Heart right ventricle (tissue), 16 donors: ENCODE measurements around the gene JAKMIP1. TPM values are rescaled to one million over a fixed set of nuclear protein-coding genes. Genes with fewer than 3 reads are reported as not detected.
A peak's percentile ranks its signal among the peaks of the same experiment; 100 is the strongest.

ENCODE experiments used
- ATAC-seq, 8 donors: fragments of 200-7000 bp; cut with Tn5 transposase; one replicate each; pipeline ENCODE4 v1.9.1; 2020; ENCODE audit warnings: mild to moderate bottlenecking in 8 of 8, moderate library complexity in 8 of 8, moderate number of reproducible peaks in 1 of 8
- DNase-seq, 2 donors: peaks; one replicate each; pipeline ENCODE4 v3.0.0-alpha.2; 2020
- H3K27ac ChIP-seq, 10 donors: fragments of 200-600 bp; sonication (generic) in 2 of 10; one replicate each; pipeline versions ENCODE4 v1.5.0 to v1.8.0; 2020 to 2022; ENCODE audit warnings: mild to moderate bottlenecking in 3 of 10
- H3K27me3 ChIP-seq, 7 donors: fragments of 200-600 bp; one replicate each; pipeline ENCODE4 v1.8.0; 2021 to 2022; ENCODE audit warnings: mild to moderate bottlenecking in 2 of 7
- H3K36me3 ChIP-seq, 9 donors: fragments of 200-600 bp; sonication (generic) in 1 of 9; one replicate each; pipeline versions ENCODE4 v1.5.0 to v1.8.0; 2020 to 2022; ENCODE audit warnings: mild to moderate bottlenecking in 2 of 9
- H3K4me1 ChIP-seq, 9 donors: fragments of 200-600 bp; sonication (generic) in 1 of 9; one replicate each; pipeline versions ENCODE4 v1.5.0 to v1.8.0; 2020 to 2022; ENCODE audit warnings: mild to moderate bottlenecking in 4 of 9
- H3K4me3 ChIP-seq, 10 donors: fragments of 200-600 bp; sonication (generic) in 2 of 10; one replicate each; pipeline versions ENCODE4 v1.5.0 to v1.8.0; 2020 to 2022; ENCODE audit warnings: mild to moderate bottlenecking in 7 of 10, moderate library complexity in 2 of 10
- H3K9me3 ChIP-seq, 11 donors: fragments of 200-600 bp in 10 of 11; sonication (generic) in 2 of 11; one replicate each; pipeline versions ENCODE4 v1.5.0 to v1.8.0; 2013 to 2022; ENCODE audit warnings: mild to moderate bottlenecking in 2 of 11, control low read depth in 1 of 11, moderate library complexity in 1 of 11
- whole genome bisulfite sequencing, 2 donors: extraction: QIAGEN DNeasy Blood & Tissue Kit; methylation state at CpG; one replicate each; pipeline ENCODE4 v1.1.7; 2013; ENCODE audit warnings: inconsistent platforms in 1 of 2; 5-methylcytosine and 5-hydroxymethylcytosine counted together
- intact Hi-C, 10 donors: fragments of 100-400 bp; cut with DNase I; formaldehyde crosslinking; loops; one replicate each; pipeline versions ENCODE4 v1.11.1 to v1.14.2; 2022
- polyA plus RNA-seq, 2 donors: library from polyadenylated mRNA; stranded (reverse); fragments of 200-250 nt; gene quantifications; one replicate each; pipeline ENCODE4 v1.2.3, GENCODE V29; 2013
- total RNA-seq, 10 donors: library from RNA; stranded (reverse); fragmentation: NEBNext Ultra II Directional in 3 of 10; extraction: Animal tissue kit (Norgen Biotek cat#: 25700) in 3 of 10; gene quantifications; one replicate each; pipeline versions ENCODE4 v1.2.1 to v1.2.4, GENCODE V29; 2021 to 2023
- TF ChIP-seq, protein P1 (sequence below), 9 donors: fragments of 200-600 bp; sonication (generic) in 2 of 9; IDR thresholded peaks; one replicate each; pipeline versions ENCODE4 v1.5.0 to v1.8.0; 2021 to 2022; ENCODE audit warnings: antibody characterized with exemption in 9 of 9, mild to moderate bottlenecking in 5 of 9, moderate library complexity in 1 of 9
- donor health status: Arrhythmogenic right ventricular cardiomyopathy.
- donor health status: ischemic (EF 13 %, LVEDD 7.1; RV severe dilation, severe dysfunction).
- donor health status: healthy with polysubstance abuse.
- donor health status: DM: no; HTN: yes; CAD: no.
- donor health status: DM: no; HTN: no; CAD: no.
- donor health status: ischemic (EF 25% LVEDD 6.9; RV normal size, moderate dysfunction).
- donor health status: ischemic (EF 25% LVEDD 5.7; RV mildly dilated, moderate dysfunction).
- donor health status: healthy.
- donor health status: DM: yes; HTN: yes; CAD: no.
- donor health status: Ischemic cardiomyopathy.
- donor health status: ischemic (EF 35%, LVEDD 5.7; RV mildly dilated, moderate dysfunction).
- donor health status: nonischemic (EF 11% LVEDD 7.7; RV severe dilation, severe dysfunction).
- donor health status: DM: yes; HTN: yes; CAD: no.
- donor health status: PGD.
- donor health status: ischemic (EF 29% LVEDD 5.4; RV normal size, mild dysfunction).
- donor health status: nonischemic (EF 23%, LVEDD 6.1; RV moderate dilation, normal function).

The JAKMIP1 gene
- total and polyA plus RNA-seq, 12 donors, result 0.04 to 0.76 (median 0.14) TPM; not detected in 8

DNA sequence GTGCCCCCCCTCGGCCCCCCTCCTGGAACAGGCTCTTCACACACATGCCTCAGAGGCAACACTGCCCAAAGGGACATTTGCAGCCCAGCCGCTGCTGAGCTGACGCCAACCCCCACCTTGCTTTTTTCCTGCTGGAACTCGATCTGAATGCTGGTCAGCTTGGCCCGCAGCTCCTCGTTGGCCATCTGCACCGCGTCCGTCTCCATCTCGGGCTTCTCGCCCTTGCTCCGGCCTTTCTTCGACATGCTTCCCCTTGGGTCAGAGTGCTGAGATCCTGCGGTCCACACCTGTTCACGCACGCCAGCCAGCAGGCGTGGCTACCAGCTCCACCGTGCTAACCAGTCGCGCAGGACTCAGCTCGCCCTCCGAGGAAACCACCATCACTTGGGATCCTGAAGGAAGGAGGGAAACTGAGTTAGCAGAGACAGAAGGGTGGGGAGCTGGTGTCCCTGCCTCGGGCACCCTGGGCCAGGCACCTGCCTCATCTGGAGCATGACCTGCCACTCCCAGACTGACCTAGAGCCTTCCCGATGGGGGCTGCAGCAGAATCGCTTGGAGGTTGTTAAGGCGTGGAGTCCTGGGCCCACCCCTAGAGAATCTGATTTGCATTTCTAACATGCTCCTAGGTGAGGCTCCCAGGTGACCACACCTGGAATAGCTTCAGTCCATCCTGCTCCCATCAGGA is 87.6 kb downstream of the JAKMIP1 start:
- Histone ChIP-seq H3K4me3 (no peak overlapping the region), H3K27me3 (peaks cover 0 to 79% (median 51%) of the 10 kb centered on the region in 7 donors), H3K27ac (no peak overlapping the region), H3K4me1 (no peaks in the 10 kb centered on the region), H3K9me3 (no peaks in the 10 kb centered on the region), H3K36me3 (no peaks in the 10 kb centered on the region)
- DNase-seq (no peak), ATAC-seq (no peak)
- 74 to 77% methylated on average over 26 of the region's 26 CpGs for WGBS, 2 donors
- TF ChIP-seq, protein P1, sequence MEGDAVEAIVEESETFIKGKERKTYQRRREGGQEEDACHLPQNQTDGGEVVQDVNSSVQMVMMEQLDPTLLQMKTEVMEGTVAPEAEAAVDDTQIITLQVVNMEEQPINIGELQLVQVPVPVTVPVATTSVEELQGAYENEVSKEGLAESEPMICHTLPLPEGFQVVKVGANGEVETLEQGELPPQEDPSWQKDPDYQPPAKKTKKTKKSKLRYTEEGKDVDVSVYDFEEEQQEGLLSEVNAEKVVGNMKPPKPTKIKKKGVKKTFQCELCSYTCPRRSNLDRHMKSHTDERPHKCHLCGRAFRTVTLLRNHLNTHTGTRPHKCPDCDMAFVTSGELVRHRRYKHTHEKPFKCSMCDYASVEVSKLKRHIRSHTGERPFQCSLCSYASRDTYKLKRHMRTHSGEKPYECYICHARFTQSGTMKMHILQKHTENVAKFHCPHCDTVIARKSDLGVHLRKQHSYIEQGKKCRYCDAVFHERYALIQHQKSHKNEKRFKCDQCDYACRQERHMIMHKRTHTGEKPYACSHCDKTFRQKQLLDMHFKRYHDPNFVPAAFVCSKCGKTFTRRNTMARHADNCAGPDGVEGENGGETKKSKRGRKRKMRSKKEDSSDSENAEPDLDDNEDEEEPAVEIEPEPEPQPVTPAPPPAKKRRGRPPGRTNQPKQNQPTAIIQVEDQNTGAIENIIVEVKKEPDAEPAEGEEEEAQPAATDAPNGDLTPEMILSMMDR (IDR thresholded peaks at IDR 0.05), result no peak
- intact Hi-C loops, result loop anchor here in 1 of 10 donors (5.0 kb wide), 1 partner anchor 50 kb away; no protein-coding TSS in a partner anchor

DNA sequence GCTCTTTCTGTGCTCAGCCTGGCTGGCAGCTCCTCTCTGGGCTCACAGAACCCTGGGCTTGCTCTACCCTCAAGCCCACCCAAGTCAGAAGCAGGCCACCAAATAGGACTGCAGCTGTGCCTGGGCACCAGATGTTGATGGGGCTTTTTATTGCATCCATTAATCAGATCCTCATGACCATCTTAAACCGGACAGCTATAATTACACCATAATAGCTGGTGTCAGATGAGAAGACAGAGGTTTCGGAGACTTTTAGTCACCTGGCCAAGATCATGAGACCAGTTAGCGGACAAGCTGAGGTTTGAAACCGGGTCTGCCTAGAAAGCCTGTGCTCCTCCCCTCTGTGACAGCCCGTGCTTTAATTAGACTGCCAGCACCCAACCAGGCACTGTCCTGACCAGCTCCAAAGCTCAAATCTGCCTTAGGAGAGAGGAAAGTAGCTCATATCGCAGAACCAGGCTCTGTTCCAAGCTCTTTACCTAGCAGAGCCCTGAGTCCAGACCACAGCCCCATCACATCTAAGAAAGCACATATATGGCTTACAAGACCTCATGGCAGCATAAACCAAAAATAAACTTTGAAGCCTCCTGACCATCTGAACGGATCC is 88.9 kb downstream of the JAKMIP1 start:
- ATAC-seq, result no peak

DNA sequence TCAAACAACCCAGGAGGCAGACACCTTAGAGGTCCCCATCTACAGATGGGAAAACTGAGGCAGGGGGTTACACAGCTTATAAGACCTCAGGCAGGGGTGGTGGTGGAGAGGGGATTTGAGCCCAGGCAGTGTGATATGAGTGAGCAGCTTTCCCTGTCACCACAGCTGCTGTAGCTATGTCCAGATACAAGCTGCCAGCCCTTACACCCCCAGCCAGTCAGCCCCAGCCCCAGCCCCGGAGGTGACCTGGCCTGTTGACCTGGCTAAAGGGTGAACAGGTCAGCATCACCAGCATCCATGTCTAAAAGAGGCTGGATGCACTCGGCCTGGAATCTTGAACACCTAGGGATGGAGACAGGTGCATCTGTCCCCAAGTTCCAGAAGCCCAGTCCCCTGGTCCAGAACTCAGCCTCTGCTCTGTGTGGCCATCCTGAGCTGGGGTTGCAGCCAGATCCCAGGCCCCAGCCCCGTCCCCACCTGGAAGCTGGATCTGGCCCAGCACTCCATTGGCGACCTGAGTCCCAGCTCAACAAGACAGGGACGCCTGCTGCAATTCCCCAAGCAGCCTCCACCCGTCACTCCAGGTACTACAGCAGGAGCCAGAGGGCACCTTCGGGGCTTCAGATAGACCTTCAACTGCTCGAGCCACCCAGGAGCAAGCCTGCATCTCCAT is 89.5 kb downstream of the JAKMIP1 start:
- Histone ChIP-seq H3K4me1 (no peaks in the 10 kb centered on the region), H3K27ac (no peak overlapping the region), H3K27me3 (peaks cover 0 to 83% (median 43%) of the 10 kb centered on the region in 7 donors), H3K9me3 (no peaks in the 10 kb centered on the region), H3K4me3 (no peak overlapping the region), H3K36me3 (no peaks in the 10 kb centered on the region)
- DNase-seq, result no peak
- no peak for ATAC-seq
- WGBS, 2 donors, result 69 to 83% methylated on average over 8 of the region's 8 CpGs
- intact Hi-C loops, result loop anchor here in 1 of 10 donors (5.0 kb wide), 1 partner anchor 49 kb away; no protein-coding TSS in a partner anchor
- TF ChIP-seq, protein P1 (IDR thresholded peaks at IDR 0.05), result no peak

More for the DNA sequence above, 88.9 kb downstream of the JAKMIP1 start:
- no peak overlapping the region for H3K27ac ChIP-seq
- H3K4me3 ChIP-seq, result no peak overlapping the region
- TF ChIP-seq, protein P1 (IDR thresholded peaks at IDR 0.05), result no peak
- peaks cover 0 to 82% (median 47%) of the 10 kb centered on the region in 7 donors for H3K27me3 ChIP-seq
- intact Hi-C loops, result loop anchor here in 1 of 10 donors (5.0 kb wide), 1 partner anchor 49 kb away; no protein-coding TSS in a partner anchor
- no peaks in the 10 kb centered on the region for H3K9me3 ChIP-seq
- whole genome bisulfite sequencing, 2 donors, result 48 to 58% methylated on average over 7 of the region's 7 CpGs
- DNase-seq, result no peak
- no peaks in the 10 kb centered on the region for H3K4me1 ChIP-seq
- no peaks in the 10 kb centered on the region for H3K36me3 ChIP-seq

DNA sequence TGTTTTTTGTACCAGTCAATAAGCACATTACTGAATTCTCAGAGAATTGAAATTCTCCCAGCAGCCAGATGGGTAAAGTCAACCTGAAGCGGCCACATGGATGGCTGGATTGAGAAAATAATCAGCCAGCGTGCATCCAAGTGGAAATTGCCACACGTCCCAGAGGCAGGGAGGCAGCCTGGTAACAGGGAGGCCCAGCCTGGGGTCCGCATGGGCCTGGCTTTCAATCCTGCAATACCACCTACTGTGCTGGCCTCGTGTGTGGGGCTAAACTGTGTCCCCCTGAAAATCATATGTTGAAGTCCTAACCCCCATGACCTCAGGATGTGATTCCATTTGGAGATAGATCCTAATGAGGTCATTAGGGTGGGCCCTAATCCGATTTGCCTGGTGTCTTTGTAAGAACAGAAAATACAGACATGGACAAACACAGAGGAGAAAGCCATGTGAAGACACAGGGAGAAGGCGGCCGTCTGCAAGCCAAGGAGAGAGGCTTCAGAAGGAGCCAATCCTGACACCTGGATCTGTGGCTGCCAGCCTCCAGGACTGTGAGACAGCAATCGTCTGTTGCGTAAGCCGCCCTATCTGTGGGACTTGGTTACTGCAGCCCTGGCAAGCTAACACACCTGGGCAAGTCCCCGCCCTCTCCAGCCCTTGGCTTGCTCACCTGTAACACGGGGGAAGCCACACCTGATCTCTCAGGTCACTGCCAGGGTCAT is 90.3 kb downstream of the JAKMIP1 start:
- H3K27me3 ChIP-seq, result peaks cover 0 to 83% (median 46%) of the 10 kb centered on the region in 7 donors
- 53 to 56% methylated on average over 13 of the region's 13 CpGs for WGBS, 2 donors
- TF ChIP-seq, protein P1 (IDR thresholded peaks at IDR 0.05), result no peak

More for the DNA sequence above, 90.3 kb downstream of the JAKMIP1 start:
- DNase-seq (no peak), ATAC-seq (peak in 1 of 8 donors; percentile 23)
- Histone ChIP-seq H3K4me1 (no peaks in the 10 kb centered on the region), H3K27ac (no peak overlapping the region), H3K9me3 (no peaks in the 10 kb centered on the region), H3K36me3 (no peaks in the 10 kb centered on the region), H3K4me3 (no peak overlapping the region)
- intact Hi-C loops, result loop anchor here in 1 of 10 donors (5.0 kb wide), 1 partner anchor 48 kb away; no protein-coding TSS in a partner anchor
